GM10266 (cell line): ENCODE results near the gene PMP22.

Source experiments
- DNase-seq: peaks from one replicate; pipeline ENCODE4 v3.0.0; 2012; ENCODE audit errors: extremely low spot score
- TF ChIP-seq, protein P1 (sequence below): IDR thresholded peaks from 2 replicates; pipeline ENCODE4 v1.5.1; 2012; ENCODE audit warnings: mild to moderate bottlenecking, low read depth; ENCODE audit not compliant: control insufficient read depth, insufficient read depth; ENCODE audit errors: missing control alignments

The PMP22 gene

DNA sequence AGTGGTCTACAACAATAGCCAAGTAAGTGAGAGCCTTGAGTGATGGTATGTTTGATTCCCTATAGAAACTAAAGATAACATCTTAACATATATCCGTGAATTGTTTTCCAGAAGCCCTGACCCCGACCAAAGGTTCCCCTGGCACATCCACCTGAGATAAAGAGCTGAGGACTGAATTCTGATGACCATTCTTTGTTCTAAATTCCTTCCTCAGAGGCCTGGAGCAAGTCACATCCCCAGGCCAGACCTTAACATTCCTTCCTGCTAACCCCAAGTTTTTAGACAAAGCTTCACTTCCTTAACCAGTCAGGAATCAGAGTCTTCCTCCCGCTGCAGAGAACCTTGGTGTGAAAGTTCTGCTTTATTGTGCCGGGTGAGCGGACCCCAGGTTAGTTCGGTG, 83.3 kb downstream of the PMP22 start:
- TF ChIP-seq, protein P1, sequence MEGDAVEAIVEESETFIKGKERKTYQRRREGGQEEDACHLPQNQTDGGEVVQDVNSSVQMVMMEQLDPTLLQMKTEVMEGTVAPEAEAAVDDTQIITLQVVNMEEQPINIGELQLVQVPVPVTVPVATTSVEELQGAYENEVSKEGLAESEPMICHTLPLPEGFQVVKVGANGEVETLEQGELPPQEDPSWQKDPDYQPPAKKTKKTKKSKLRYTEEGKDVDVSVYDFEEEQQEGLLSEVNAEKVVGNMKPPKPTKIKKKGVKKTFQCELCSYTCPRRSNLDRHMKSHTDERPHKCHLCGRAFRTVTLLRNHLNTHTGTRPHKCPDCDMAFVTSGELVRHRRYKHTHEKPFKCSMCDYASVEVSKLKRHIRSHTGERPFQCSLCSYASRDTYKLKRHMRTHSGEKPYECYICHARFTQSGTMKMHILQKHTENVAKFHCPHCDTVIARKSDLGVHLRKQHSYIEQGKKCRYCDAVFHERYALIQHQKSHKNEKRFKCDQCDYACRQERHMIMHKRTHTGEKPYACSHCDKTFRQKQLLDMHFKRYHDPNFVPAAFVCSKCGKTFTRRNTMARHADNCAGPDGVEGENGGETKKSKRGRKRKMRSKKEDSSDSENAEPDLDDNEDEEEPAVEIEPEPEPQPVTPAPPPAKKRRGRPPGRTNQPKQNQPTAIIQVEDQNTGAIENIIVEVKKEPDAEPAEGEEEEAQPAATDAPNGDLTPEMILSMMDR, result no peak
- DNase-seq, result no peak

DNA sequence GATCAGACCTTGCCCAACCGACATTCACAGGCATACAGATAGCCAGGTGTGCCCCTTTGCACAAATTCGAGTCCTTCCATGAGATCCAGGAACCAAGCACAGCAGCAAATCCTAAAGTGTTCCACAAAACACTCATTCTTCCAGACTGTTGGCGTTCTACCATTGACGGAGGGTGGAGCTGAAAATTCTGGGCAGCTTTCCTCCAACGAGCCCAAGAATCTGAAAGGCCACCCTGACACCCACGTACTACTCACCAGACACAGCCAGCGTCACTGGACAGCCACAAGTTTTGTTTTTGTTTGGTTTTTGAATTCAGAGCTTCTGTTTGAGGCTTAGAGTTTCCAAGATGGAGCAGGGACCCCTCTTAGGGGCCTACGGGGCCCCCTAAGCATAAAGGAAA, 83.8 kb downstream of the PMP22 start:
- TF ChIP-seq, protein P1, result no peak
- no peak for DNase-seq

DNA sequence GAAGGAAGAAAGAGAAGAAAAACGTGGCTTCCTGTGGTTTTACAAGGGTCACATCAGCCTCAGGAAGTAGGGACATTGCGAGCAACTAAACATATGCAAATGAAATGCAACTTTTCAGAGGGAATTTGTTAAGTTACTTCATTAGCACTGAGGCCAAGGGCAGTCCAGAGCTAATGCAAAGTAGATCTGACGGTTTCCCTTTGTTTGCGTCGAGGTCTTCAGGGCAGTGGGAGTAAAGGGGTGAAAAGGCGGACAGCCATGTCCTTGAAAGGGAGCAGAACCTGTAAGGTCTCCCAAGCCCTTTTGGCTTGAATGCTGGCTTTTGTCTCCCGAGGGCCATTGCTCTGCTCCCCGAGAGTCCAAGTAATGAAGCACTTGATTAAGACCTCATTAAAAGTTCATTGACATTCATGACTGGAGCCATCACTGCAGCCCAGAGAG, 85.0 kb downstream of the PMP22 start:
- TF ChIP-seq, protein P1, result no peak
- no peak for DNase-seq
